HG03045 (cell line): Measurements from ENCODE around the gene TIMM44.

Experiments used
- ATAC-seq: cut with Tn5 transposase; IDR thresholded peaks from one replicate; pipeline ENCODE4 v1.9.1; 2021; ENCODE audit warnings: mild to moderate bottlenecking, moderate library complexity; ENCODE audit not compliant: unreplicated experiment

The TIMM44 gene

GRCh38 chr19:7877249-7877836, 66.1 kb downstream of the TIMM44 start:
- ATAC-seq, result no peak
